Measurements from ENCODE around the gene C12orf76. TPM values are rescaled to one million over a fixed set of nuclear protein-coding genes. Genes with fewer than 3 reads are reported as not detected.

The C12orf76 gene
- total and polyA plus RNA-seq, 2 of the 13 experiments (the other 11 are each of a cell fraction or from before 2014, with no cell fraction given), result 15.8 to 38.4 TPM

DNA sequence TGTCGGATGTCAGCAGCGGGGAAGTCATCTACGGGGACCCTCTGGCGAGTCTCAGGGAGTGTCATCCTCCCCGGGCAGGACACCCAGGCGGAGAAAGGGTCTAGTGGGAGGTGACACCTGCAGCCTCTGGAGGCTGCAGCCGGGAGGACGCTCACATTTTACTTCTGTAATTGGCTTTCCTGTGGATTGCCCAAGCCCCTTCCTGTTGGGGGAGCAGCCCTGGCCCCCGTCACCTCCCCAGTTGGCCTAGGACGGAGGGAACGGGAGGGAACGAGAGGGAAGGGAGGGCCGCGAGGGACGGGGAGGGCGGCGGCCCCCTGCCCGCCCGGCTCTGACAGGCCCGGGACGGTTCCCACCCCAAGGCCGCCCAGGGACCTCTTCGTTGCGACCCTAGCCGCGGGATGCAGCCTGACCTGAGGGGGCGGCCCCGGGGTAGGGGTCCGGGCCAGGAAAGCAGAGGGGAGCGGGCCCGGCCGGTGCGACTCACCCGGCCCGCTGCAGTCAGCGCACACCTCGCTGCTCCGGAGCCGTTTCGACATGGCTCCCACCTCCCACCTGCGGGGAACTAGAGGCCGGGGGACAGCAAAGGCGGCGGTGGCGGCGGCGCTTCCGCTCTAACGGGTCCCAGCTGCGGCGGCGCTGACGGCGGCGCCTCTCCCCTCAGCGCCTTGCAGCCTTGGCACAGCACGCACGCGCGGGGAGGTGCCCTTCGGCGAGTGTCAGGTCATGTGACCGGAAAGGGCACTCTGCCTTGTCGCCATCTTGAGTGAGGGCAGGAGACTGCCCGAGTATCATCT, 52.4 kb downstream of the C12orf76 start, which contains the start of gene GIT2 (continued):
- TF ChIP-seq, protein P1, sequence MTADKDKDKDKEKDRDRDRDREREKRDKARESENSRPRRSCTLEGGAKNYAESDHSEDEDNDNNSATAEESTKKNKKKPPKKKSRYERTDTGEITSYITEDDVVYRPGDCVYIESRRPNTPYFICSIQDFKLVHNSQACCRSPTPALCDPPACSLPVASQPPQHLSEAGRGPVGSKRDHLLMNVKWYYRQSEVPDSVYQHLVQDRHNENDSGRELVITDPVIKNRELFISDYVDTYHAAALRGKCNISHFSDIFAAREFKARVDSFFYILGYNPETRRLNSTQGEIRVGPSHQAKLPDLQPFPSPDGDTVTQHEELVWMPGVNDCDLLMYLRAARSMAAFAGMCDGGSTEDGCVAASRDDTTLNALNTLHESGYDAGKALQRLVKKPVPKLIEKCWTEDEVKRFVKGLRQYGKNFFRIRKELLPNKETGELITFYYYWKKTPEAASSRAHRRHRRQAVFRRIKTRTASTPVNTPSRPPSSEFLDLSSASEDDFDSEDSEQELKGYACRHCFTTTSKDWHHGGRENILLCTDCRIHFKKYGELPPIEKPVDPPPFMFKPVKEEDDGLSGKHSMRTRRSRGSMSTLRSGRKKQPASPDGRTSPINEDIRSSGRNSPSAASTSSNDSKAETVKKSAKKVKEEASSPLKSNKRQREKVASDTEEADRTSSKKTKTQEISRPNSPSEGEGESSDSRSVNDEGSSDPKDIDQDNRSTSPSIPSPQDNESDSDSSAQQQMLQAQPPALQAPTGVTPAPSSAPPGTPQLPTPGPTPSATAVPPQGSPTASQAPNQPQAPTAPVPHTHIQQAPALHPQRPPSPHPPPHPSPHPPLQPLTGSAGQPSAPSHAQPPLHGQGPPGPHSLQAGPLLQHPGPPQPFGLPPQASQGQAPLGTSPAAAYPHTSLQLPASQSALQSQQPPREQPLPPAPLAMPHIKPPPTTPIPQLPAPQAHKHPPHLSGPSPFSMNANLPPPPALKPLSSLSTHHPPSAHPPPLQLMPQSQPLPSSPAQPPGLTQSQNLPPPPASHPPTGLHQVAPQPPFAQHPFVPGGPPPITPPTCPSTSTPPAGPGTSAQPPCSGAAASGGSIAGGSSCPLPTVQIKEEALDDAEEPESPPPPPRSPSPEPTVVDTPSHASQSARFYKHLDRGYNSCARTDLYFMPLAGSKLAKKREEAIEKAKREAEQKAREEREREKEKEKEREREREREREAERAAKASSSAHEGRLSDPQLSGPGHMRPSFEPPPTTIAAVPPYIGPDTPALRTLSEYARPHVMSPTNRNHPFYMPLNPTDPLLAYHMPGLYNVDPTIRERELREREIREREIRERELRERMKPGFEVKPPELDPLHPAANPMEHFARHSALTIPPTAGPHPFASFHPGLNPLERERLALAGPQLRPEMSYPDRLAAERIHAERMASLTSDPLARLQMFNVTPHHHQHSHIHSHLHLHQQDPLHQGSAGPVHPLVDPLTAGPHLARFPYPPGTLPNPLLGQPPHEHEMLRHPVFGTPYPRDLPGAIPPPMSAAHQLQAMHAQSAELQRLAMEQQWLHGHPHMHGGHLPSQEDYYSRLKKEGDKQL (CRISPR knock-in tag; IDR thresholded peaks at IDR 0.05; ENCODE audit: low read depth), result no peak
- TF ChIP-seq ADNP (CRISPR knock-in tag; IDR thresholded peaks at IDR 0.05) (no peak), ZNF841 (CRISPR knock-in tag; IDR thresholded peaks at IDR 0.05; ENCODE audit: borderline replicate concordance) (no peak), KAT7 (CRISPR knock-in tag; IDR thresholded peaks at IDR 0.05; ENCODE audit: borderline replicate concordance) (no peak; the same call in 1 of the 2 replicates), YEATS2 (CRISPR knock-in tag; IDR thresholded peaks at IDR 0.05; ENCODE audit: borderline replicate concordance) (peak; percentile 65; the same call in 1 of the 2 replicates), MYNN (CRISPR knock-in tag; IDR thresholded peaks at IDR 0.05; ENCODE audit: low read depth) (no peak), RELA (CRISPR knock-in tag; IDR thresholded peaks at IDR 0.05) (no peak), TP53 (CRISPR knock-in tag; conservative IDR thresholded peaks at IDR 0.05) (no peak), POLR2G (IDR thresholded peaks at IDR 0.05; ENCODE audit: low read depth, low read length) (peak; percentile 83), ZNF839 (CRISPR knock-in tag; IDR thresholded peaks at IDR 0.05; ENCODE audit: borderline replicate concordance) (no peak)
- TF ChIP-seq, protein P2, sequence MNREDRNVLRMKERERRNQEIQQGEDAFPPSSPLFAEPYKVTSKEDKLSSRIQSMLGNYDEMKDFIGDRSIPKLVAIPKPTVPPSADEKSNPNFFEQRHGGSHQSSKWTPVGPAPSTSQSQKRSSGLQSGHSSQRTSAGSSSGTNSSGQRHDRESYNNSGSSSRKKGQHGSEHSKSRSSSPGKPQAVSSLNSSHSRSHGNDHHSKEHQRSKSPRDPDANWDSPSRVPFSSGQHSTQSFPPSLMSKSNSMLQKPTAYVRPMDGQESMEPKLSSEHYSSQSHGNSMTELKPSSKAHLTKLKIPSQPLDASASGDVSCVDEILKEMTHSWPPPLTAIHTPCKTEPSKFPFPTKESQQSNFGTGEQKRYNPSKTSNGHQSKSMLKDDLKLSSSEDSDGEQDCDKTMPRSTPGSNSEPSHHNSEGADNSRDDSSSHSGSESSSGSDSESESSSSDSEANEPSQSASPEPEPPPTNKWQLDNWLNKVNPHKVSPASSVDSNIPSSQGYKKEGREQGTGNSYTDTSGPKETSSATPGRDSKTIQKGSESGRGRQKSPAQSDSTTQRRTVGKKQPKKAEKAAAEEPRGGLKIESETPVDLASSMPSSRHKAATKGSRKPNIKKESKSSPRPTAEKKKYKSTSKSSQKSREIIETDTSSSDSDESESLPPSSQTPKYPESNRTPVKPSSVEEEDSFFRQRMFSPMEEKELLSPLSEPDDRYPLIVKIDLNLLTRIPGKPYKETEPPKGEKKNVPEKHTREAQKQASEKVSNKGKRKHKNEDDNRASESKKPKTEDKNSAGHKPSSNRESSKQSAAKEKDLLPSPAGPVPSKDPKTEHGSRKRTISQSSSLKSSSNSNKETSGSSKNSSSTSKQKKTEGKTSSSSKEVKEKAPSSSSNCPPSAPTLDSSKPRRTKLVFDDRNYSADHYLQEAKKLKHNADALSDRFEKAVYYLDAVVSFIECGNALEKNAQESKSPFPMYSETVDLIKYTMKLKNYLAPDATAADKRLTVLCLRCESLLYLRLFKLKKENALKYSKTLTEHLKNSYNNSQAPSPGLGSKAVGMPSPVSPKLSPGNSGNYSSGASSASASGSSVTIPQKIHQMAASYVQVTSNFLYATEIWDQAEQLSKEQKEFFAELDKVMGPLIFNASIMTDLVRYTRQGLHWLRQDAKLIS (CRISPR knock-in tag; IDR thresholded peaks at IDR 0.05), result no peak
- TF ChIP-seq, protein P3, sequence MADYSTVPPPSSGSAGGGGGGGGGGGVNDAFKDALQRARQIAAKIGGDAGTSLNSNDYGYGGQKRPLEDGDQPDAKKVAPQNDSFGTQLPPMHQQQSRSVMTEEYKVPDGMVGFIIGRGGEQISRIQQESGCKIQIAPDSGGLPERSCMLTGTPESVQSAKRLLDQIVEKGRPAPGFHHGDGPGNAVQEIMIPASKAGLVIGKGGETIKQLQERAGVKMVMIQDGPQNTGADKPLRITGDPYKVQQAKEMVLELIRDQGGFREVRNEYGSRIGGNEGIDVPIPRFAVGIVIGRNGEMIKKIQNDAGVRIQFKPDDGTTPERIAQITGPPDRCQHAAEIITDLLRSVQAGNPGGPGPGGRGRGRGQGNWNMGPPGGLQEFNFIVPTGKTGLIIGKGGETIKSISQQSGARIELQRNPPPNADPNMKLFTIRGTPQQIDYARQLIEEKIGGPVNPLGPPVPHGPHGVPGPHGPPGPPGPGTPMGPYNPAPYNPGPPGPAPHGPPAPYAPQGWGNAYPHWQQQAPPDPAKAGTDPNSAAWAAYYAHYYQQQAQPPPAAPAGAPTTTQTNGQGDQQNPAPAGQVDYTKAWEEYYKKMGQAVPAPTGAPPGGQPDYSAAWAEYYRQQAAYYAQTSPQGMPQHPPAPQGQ (CRISPR knock-in tag; IDR thresholded peaks at IDR 0.05; ENCODE audit: borderline replicate concordance), result no peak
- TF ChIP-seq, protein P4, sequence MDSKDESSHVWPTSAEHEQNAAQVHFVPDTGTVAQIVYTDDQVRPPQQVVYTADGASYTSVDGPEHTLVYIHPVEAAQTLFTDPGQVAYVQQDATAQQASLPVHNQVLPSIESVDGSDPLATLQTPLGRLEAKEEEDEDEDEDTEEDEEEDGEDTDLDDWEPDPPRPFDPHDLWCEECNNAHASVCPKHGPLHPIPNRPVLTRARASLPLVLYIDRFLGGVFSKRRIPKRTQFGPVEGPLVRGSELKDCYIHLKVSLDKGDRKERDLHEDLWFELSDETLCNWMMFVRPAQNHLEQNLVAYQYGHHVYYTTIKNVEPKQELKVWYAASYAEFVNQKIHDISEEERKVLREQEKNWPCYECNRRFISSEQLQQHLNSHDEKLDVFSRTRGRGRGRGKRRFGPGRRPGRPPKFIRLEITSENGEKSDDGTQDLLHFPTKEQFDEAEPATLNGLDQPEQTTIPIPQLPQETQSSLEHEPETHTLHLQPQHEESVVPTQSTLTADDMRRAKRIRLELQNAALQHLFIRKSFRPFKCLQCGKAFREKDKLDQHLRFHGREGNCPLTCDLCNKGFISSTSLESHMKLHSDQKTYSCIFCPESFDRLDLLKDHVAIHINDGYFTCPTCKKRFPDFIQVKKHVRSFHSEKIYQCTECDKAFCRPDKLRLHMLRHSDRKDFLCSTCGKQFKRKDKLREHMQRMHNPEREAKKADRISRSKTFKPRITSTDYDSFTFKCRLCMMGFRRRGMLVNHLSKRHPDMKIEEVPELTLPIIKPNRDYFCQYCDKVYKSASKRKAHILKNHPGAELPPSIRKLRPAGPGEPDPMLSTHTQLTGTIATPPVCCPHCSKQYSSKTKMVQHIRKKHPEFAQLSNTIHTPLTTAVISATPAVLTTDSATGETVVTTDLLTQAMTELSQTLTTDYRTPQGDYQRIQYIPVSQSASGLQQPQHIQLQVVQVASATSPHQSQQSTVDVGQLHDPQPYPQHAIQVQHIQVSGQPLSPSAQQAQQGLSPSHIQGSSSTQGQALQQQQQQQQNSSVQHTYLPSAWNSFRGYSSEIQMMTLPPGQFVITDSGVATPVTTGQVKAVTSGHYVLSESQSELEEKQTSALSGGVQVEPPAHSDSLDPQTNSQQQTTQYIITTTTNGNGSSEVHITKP (CRISPR knock-in tag; IDR thresholded peaks at IDR 0.05; ENCODE audit: low read depth), result peak; percentile 98

Measured in HepG2 (cell line).